Stimulated activated CD4-positive, alpha-beta T cell treated with anti-CD3 and anti-CD28 coated beads, TNF-alpha, amount 100 ng/mL, for 48 hours (primary cell): Measurements from ENCODE around the gene TNFRSF19.
"Not testable (repeated sequence)": the region's sequence is repeated elsewhere in the genome, so short reads cannot be mapped to it uniquely, and the experiment has no call there.

ENCODE experiments used
- DNase-seq, 3 donors: peaks; one replicate each; pipeline ENCODE4 v3.0.0-alpha.2; 2020; ENCODE audit warnings: low read depth in 3 of 3

TNFRSF19 gene

DNA sequence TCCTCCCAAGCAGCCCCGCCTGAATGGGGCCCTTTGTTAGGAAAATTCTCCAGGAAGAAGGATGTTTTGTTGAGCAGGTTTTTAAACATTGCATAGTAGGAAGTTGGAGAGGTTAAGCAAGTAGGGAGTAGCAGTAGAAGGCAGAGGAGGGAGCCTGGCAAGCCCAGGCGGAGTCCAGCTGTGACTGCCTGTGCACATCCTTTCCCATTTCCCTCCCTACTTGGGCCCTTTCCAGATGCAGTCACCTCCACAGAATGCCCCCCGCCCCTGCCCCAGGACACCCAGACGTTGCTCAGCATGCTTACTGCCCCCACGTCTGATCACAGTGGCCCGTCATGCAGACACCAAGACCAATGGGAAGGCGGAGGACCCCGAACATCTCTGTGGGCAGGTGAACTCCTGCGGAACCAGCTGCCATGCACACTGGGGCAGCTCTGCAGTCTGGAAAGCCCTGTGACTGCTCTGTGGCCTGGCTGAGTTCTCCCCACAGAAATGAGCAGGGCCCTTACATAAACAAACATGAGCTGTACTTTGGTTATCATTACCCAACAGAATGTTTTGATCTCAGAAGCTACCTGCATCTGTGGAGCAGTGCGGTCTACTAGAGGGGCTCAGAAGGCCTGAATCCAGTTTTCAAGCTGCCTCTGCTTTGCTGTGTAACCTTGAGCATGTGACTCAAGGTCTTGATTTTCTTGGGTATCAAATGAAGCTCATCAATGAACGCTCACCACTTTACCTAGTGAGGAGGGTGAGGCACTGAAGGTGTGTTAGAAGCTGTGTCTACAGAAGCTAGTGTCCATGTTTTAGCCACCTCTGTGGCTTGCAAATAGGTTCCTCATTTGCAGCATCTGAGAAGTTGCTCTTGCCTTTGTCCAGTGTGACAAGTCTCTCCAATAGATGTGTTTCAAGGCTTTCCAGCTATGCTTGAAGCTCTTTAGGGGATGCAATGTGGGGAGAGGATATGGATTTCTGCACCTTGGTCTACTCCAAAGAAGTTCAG, 84.2 kb downstream of the TNFRSF19 start:
- DNase-seq = no peak

DNA sequence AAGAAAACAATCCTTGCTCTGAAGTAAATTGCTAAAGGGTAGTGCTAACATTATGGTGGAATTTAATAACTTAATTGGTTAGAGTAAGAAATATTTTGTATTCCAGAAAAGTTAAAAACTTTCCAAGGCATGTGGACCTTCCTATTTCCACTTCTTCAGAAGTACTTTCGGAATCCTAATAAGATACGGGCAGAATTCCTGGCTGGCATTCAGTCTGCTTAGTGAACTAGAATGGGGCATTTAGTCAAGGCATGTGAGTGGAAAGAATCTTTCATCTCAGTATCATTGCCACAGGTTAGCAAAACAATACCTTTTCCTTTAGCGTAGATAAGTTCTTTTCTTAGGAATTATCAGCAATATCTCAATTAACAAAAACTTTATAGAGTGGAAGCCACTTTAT, 85.1 kb downstream of the TNFRSF19 start:
- DNase-seq = no peak

DNA sequence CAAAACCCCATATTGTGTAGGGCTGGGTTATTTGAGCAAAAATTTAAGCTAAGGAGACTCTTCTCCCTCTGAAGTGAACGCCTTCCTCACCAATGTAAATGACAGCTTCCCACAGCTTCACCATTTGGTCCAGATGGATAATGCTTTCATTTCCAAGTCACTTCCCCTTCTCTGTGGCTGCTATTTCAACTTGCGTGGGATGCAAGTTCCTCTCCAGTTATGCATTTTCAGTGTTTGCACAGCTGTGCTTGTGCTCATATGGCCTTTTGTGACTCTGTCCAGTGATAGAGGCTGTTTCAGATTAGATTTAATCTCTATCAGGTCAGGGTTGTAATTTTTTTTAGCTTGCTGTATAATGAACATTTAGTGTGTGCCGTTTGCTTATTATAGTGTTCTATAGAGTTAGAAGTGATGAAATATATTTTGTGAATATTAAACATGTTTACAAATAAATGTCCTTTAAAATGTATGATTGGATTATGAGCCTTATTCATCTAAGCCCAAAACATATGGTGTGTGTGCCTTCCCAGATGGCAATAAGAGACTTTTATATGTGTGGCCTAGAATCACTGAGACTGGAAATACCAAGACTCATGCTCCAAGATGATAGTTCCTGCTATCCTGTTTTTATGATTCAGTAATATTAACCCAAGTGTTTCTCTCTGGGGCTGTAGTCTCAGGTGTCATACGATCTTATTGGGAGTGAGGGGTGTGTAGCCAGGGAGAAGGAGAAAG, 86.6 kb downstream of the TNFRSF19 start:
- no peak for DNase-seq

DNA sequence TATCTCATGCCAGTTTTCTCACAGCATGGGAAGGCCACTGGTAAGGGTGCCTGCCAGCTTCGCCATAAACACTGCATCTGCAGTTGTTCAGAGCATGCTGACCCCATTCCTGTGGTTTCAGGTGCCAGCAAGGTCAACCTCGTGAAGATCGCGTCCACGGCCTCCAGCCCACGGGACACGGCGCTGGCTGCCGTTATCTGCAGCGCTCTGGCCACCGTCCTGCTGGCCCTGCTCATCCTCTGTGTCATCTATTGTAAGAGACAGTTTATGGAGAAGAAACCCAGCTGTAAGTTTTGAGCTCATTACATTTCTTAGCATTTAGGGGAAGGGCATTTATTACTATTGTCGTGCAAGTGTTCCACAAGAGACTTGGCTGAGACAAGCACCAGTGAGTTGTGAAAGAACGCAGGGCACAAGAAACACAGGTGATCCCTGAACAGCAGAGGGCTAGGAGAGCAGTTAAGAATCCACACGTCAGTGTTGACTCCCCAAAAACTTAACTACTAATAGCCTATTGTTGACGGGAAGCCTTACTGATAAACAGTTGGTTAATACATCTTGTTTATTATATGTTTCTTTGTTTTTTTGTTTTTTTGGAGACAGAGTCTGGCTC, 88.8 kb downstream of the TNFRSF19 start:
- no peak for DNase-seq

DNA sequence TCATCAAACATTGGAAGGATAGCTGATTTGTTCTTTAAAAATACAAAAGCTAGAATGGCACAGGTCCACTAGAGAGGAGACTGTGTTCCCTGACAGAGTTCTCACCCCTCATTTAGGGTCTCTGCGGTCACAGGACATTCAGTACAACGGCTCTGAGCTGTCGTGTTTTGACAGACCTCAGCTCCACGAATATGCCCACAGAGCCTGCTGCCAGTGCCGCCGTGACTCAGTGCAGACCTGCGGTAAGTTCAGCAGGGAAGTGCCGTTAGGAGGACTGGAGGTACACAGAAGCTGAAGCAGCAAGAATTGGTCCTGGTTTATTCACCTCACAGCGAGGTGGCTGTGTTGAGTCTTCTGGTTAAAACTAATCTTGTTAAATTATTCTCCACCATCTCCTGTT, 90.0 kb downstream of the TNFRSF19 start:
- DNase-seq = no peak

DNA sequence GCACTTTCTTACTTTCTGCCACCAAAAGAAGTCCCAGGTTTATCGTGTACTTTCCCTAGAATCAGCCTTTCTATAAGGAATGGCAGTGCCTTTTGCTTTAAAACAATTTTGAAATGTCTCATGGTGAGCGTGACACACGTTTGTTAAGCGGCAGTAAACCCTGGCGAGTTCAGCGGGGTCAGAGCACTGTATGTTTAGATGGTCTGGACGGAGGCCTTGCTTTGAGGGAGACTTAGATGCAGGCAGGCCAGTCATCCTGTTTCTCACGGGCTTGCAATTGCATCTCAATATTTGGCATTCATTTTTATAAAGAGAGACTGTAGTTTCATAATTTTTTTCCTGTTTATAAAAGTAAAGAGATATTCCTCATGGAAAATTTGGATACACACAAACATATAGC, 96.4 kb downstream of the TNFRSF19 start:
- no peak for DNase-seq

DNA sequence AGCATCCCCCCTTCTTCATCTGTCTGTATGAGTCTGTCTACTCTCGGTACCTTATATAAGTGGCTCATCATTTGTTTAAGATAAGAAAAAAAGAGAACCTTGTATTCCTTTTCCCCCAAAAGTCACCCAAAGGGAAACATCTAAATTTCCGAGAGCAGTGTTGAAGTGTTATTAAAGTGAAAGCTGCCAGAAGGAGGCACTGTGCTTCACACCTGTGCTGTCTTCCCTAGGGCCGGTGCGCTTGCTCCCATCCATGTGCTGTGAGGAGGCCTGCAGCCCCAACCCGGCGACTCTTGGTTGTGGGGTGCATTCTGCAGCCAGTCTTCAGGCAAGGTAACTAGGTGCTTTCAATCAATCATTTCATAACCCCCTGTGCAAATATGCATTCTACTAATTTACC, 97.5 kb downstream of the TNFRSF19 start:
- no peak for DNase-seq

DNA sequence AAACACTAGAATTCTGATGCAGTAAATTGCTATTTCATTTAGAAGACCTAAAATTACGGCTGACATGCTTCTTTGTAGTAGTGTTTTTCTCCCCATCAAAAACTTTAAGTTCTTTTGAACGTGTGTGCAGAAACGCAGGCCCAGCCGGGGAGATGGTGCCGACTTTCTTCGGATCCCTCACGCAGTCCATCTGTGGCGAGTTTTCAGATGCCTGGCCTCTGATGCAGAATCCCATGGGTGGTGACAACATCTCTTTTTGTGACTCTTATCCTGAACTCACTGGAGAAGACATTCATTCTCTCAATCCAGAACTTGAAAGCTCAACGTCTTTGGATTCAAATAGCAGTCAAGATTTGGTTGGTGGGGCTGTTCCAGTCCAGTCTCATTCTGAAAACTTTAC, 98.3 kb downstream of the TNFRSF19 start:
- DNase-seq = no peak

DNA sequence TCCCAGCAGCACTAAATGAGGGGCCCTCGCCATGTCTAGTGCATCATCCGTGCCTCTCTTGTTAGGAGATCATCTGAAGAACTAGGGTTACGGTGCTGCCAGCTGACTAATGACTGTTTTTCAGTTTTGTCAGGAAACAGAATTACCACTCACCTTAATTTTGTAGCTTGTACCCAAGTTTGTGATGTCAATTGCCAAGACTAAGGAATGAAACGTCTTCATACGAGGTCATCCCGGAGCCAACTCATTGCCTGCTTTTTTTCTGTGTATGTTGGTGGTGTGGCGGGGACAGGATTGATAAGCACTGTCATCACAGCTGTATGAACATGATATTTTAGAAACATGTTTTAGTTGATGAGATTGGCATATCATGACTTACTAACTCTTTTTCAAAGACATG, 100.6 kb downstream of the TNFRSF19 start:
- DNase-seq = no peak

DNA sequence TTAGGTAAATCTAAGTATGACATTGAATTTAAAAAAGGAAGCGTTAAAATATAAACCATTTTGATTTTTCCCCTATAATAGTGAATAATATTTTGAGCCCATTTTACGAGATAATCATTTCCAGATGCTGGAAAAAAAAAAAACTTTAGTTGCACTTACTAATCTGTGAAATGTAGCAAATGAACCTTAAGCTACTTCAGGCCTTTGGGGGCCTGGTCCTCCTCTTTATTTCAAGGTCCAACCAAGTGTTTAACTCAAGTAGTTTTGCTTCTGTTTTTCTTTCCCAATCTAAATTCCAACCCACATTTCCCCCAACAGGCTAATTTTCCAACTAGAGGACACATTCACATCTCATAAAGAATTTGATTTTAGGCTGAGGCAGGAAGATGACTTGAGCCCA, 101.2 kb downstream of the TNFRSF19 start:
- DNase-seq = no peak

DNA sequence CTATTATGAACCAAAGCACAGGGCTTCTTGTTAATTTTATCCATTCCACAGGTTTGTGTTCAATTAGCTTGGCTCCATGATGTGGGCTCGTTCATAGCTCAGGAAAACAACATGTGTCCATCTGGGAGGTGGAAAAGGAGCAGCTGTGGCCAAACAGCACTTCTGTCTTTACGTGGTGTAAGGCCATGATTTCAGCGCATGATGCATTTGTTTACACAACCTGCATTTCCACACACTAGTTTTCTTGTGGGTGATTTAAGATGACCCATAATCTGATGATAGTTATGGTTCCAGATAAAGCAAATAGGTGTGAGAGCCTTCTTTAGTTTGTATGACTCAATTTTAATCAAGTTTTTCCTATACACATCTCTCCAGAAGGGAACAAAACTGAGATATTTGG, 101.7 kb downstream of the TNFRSF19 start:
- DNase-seq = no peak

DNA sequence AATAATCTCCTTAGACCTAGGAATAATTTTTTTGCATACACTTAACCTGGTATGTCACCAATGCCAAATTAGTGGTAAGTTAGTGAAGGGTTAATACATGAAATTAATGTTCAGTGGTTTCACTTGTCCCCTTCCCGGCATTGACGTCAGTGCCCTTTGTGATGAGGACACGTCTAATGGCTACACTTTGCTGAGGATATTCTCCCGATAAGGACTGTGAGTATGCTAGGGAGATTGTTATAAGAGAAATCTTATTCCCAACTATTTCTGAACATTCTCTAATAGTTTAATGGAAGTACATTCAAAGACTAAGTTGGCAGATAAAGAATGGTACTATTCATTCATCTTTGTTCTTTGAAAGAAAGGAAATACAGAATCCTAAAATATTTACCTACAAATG, 102.4 kb downstream of the TNFRSF19 start:
- no peak for DNase-seq

DNA sequence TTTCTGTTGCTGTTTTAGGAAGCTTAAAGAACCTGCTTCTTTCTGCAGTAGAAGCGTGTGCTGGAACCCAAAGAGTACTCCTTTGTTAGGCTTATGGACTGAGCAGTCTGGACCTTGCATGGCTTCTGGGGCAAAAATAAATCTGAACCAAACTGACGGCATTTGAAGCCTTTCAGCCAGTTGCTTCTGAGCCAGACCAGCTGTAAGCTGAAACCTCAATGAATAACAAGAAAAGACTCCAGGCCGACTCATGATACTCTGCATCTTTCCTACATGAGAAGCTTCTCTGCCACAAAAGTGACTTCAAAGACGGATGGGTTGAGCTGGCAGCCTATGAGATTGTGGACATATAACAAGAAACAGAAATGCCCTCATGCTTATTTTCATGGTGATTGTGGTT, 103.1 kb downstream of the TNFRSF19 start:
- no peak for DNase-seq

DNA sequence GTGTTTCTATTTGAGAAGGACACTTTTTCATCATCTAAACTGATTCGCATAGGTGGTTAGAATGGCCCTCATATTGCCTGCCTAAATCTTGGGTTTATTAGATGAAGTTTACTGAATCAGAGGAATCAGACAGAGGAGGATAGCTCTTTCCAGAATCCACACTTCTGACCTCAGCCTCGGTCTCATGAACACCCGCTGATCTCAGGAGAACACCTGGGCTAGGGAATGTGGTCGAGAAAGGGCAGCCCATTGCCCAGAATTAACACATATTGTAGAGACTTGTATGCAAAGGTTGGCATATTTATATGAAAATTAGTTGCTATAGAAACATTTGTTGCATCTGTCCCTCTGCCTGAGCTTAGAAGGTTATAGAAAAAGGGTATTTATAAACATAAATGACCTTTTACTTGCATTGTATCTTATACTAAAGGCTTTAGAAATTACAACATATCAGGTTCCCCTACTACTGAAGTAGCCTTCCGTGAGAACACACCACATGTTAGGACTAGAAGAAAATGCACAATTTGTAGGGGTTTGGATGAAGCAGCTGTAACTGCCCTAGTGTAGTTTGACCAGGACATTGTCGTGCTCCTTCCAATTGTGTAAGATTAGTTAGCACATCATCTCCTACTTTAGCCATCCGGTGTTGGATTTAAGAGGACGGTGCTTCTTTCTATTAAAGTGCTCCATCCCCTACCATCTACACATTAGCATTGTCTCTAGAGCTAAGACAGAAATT, 103.8 kb downstream of the TNFRSF19 start:
- no peak for DNase-seq

DNA sequence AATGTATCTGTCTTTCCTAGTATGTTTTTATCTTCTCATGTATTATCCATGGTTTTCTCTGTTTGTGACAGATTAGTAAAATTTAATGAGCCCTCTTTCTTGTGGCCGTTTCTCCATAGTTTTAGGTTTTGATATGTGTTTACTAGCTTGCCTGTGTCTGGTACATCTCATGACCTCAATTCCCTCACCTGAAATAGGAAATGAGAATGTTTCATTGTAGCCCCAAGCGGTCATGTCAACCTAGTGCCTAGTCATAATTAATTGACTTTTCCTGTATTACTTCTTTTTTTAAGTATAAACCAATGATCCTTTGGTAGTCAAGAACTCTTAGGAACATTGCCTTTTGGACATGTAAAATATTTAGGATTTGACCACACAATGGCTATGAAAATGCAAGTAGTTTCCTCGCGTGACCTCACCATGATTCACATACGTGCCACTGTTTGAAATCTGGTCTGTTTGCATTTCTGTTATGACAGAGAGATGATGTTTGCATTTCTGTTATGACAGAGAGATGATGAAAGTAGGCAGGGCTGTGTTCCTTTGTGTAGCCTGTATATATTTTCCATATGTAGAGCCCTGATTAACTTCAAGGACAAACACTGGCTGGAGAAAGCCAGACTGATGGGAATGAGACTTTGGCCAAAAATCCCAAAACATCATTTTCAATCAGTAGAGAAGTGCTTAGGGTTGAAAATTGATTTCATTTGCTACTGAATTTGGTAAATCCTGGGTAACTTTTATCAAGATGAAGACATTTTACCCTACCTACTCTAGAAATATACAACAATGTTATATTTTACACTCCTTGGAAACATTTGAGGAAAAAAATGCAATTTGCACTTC, 104.8 kb downstream of the TNFRSF19 start:
- no peak for DNase-seq

DNA sequence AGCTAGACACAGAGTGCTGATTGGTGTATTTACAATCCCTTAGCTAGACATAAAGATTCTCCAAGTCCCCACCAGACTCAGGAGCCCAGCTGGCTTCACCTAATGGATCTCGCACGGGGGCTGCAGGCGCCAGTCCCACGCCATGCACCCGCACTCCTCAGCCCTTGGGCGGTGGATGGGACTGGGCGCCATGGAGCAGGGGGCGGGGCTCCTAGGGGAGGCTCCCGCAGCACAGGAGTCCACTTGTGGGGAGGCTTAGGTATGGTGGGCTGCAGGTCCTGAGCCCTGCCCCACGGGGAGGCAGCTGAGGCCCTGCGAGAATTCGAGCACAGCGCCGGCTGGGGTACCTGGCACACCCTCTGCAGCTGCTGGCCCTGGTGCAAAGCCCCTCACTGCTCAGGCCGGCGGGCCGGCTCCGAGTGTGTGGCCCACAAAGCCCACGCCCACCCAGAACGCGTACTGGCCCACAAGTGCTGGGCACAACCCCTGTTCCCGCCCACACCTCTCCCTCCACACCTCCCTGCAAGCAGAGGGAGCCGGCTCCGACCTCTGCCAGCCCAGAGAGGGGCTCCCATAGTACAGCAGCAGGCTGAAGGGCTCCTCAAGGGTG, 107.6 kb downstream of the TNFRSF19 start:
- not testable (repeated sequence) for DNase-seq

DNA sequence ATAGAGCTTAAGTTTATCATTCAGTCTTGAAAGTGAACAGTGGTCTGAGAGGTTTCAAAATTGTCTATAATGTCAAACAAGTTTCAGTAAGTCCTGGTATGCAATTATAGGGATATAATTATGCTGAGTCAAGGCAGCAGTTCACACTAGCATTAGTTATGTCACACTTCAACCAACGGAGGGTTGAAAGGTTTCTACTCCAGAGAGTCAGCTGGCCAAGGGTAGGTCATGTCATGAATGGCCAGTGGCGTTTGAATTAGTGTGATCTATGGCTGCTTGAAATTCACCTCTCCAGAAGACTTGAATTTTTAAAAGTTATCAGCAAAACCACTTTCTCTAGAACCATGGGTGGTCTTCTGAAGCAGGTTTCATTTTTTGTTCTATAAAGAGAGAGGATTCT, 108.6 kb downstream of the TNFRSF19 start:
- no peak for DNase-seq

DNA sequence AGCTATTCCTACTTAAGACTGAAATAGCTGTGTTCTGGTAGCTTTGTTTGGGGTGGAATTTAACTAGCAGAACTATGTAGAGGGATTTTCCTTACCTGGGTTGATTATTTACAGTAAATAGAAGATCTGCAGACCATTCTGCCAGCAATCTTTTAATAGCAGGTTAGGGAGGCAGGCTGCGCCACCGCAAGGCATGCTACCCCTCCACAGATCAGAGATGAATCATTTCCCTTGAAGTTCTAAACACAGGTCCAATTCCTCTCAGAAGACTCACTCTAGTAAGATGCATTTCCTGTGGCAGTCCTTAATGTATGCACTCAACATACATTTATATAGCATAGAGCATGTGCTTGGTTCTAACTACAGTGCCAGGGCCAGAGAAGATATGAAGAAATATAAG, 109.0 kb downstream of the TNFRSF19 start:
- DNase-seq = no peak

DNA sequence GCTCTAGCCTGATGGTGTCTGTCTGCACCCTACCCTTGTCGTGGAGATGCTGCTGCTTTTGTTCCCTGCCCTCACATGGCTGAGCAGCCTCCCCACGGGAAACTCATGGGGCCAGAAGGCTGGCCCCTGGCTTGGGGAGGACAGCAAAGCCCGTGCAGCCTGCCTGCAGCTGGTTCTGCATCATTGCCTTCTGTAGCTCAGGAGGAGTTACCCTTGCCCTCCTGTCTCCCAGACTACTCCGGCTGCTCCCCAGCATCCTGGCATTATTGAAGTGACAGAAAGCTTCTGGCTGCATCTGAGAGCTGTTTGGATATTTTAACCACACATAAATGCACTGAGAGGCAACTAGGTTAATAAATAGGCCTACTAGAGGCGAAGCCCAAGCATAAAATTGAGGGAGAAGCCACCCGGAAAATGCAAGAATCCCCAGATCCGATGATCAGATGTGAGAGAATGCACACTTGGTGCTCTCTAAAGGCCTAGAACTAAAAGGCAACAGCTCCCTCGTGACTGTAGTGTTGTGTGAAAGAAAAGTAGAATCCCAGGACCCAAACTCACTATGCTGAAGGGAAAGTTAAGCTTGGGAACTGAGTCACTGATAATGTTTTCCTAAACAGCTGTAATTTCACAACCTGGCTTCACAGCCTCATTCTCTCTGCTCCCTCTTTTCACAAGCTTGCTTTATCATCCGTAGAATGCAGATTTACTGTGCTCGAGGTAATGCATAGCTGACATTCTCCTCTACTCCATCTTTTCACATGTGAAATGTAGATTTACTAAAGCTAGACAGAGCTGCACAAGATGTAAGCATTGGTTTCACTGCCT, 110.8 kb downstream of the TNFRSF19 start:
- no peak for DNase-seq

DNA sequence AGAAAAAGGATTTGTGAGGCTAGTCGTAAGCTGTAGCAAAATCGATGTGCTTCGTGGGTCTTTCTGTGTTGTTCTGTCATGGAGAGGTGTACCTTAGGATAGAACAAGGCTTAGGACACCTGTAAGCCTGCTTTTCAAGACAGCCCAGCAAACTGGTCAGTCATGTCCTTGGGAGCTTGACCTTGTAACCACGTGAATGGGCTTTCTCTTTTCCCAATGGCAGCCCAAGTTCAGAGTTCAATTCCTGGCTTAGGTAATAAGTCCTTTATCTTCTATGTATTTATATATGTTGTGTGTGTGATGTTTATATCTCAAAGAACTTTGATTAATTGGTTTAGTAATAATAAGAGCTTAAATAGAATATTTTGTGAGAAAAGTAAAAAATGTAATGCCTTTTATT, 112.9 kb downstream of the TNFRSF19 start:
- DNase-seq = no peak
